Activated CD4-positive, alpha-beta memory T cell treated with anti-CD3 and anti-CD28 coated beads, Interleukin-2, amount 10 ng/mL, durations not matched to agents 7 days and 5 days (primary cell): ENCODE measurements around the gene SCUBE1. TPM values are rescaled to one million over a fixed set of nuclear protein-coding genes. Genes with fewer than 3 reads are reported as not detected.
A peak's percentile ranks its signal among the peaks of the same experiment; 100 is the strongest.

Source experiments
- CTCF ChIA-PET: fragments of 350-600 bp; sonication (Branson Sonifier 250); formaldehyde crosslinking; loops from one replicate; lab custom pipeline; 2021; ENCODE audit warnings: antibody characterized with exemption, inconsistent platforms; lab: Charles Lee
- POLR2A ChIA-PET: fragments of 350-600 bp; sonication (Branson Sonifier 250); formaldehyde crosslinking; loops from one replicate; lab custom pipeline; 2021; ENCODE audit warnings: antibody characterized with exemption; lab: Charles Lee
- DNase-seq: peaks from one replicate; pipeline ENCODE4 v3.0.0-alpha.2; 2020
- H3K27ac Mint-ChIP-seq: one replicate; pipeline ENCODE4 v1.8.0; 2021; ENCODE audit warnings: mild to moderate bottlenecking, mixed read lengths
- H3K27me3 Mint-ChIP-seq: one replicate; pipeline ENCODE4 v1.8.0; 2021; ENCODE audit warnings: mixed read lengths
- H3K36me3 Mint-ChIP-seq: one replicate; pipeline ENCODE4 v1.8.0; 2021; ENCODE audit warnings: low read depth, mixed read lengths
- H3K4me1 Mint-ChIP-seq: one replicate; pipeline ENCODE4 v1.8.0; 2021; ENCODE audit warnings: mixed read lengths
- H3K4me3 Mint-ChIP-seq: one replicate; pipeline ENCODE4 v1.8.0; 2021; ENCODE audit warnings: mild to moderate bottlenecking, mixed read lengths
- H3K9me3 Mint-ChIP-seq: one replicate; pipeline ENCODE4 v1.8.0; 2021; ENCODE audit warnings: mixed read lengths
- total RNA-seq, 2 experiments: library from RNA; stranded (reverse); gene quantifications; one replicate each; pipeline ENCODE4 v1.2.3, GENCODE V29; 2021

Gene SCUBE1
- total RNA-seq, 2 experiments from 2014 or later: 0.15 to 0.20 TPM

DNA sequence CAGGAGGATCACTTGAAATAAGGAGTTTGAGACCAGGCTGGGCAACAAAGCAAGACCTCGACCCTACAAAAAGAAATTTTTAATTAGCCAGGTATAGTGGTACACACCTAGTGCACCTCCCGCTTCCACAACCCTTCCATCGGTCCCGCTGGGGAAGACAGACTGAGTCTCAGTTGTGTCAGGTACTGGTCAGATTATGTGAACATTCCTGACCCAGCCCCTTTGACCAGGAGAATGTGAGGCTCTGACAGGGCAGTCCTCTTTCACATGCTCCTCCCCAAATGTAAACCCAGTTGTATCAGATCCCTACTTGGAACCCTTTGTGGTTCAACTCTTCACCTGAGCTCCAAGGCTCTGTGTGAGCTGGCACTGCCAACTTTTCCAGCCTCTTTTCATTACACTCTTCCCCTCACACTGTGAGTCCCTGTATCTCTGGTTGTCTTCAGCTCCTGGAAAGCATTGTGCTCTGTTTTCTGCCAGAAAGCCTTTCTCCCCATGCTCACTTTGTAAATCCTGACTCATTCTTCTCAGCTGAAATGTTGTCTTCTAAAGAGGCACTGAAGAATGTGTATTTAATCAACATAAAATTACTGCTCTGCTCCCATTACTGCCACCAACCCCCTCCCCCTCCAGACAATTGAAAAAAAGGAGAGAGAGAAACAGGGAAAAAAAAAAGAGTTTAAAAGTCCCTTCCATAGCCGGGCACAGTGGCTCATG is 154.2 kb downstream of the SCUBE1 start:
- POLR2A ChIA-PET: interaction anchor here (1.0 kb wide), 1 partner anchor 75 kb away, joined by 3 read pairs; no protein-coding TSS in a partner anchor

DNA sequence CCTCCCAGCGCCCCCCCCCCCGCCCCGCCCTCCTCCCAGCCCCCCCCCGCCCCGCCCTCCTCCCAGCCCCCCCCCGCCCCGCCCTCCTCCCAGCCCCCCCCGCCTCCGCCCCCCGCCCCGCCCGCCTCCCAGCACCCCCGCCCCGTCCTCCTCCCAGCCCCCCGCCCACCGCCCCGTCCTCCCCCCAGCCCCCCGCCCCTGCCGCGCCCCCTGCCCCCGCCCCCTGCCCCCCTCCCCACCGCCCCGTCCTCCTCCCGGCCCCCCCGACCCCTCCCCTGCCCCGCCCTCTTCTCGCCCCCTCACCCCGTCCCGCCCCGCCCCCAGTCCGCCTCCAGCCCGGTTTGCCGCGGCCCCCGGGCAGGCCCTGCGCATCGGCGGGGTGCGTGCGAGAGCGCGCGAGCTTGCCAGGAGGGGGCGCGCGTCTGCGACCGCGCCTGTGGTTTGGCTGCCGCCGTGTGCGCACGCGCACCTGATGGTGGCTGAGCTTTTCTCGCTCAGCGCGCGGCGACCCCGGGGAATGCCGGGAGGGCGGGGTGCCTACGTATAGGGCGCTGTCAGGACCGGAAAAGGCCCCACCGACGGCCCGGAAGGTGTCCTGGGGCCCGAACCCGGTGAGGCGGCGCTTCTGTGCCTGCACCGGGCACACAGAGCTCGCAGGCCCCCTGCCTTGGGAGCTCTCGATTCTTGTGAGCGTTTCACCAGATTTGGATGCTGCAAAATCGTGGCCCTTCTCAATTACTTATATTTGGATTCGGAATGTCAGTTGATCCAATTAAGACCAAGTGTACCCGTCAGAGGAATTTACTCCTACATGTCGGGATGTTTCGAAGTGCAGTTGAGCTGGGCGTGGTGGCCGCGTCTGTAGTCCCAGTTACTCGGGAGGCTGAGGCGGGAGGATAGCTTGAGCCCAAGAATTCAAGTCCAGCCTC is 155.7 kb downstream of the SCUBE1 start:
- Mint-ChIP-seq H3K9me3 (no peaks in the 10 kb centered on the region), H3K27me3 (peaks cover 3% of the 10 kb centered on the region), H3K27ac (peak overlapping the region; percentile 92), H3K4me1 (peaks cover 37% of the 10 kb centered on the region), H3K4me3 (peak overlapping the region; percentile 80), H3K36me3 (peaks cover 10% of the 10 kb centered on the region)
- POLR2A ChIA-PET: interaction anchor here (0.8 to 4.5 kb wide), 16 partner anchors 10 to 994 kb away, joined by 3 to 29 read pairs (median 4); partner anchors contain the start of genes BIK, MCAT, PARVG and POLDIP3
- DNase-seq: peak; percentile 97
- CTCF ChIA-PET: interaction anchor here (0.7 to 1.9 kb wide), 20 partner anchors 8 to 565 kb away, joined by 3 to 9 read pairs (median 4); partner anchors contain the start of gene MCAT

More for the DNA sequence above, 154.2 kb downstream of the SCUBE1 start:
- peak overlapping the region; percentile 23 for H3K27ac Mint-ChIP-seq
- no peak for DNase-seq
- CTCF ChIA-PET: interaction anchor here (1.9 kb wide), 1 partner anchor 8 kb away, joined by 9 read pairs; no protein-coding TSS in a partner anchor
- H3K27me3 Mint-ChIP-seq: peaks cover 3% of the 10 kb centered on the region
- H3K9me3 Mint-ChIP-seq: no peaks in the 10 kb centered on the region
- peaks cover 29% of the 10 kb centered on the region for H3K4me1 Mint-ChIP-seq
- peaks cover 10% of the 10 kb centered on the region for H3K36me3 Mint-ChIP-seq
- H3K4me3 Mint-ChIP-seq: peak overlapping the region; percentile 3

DNA sequence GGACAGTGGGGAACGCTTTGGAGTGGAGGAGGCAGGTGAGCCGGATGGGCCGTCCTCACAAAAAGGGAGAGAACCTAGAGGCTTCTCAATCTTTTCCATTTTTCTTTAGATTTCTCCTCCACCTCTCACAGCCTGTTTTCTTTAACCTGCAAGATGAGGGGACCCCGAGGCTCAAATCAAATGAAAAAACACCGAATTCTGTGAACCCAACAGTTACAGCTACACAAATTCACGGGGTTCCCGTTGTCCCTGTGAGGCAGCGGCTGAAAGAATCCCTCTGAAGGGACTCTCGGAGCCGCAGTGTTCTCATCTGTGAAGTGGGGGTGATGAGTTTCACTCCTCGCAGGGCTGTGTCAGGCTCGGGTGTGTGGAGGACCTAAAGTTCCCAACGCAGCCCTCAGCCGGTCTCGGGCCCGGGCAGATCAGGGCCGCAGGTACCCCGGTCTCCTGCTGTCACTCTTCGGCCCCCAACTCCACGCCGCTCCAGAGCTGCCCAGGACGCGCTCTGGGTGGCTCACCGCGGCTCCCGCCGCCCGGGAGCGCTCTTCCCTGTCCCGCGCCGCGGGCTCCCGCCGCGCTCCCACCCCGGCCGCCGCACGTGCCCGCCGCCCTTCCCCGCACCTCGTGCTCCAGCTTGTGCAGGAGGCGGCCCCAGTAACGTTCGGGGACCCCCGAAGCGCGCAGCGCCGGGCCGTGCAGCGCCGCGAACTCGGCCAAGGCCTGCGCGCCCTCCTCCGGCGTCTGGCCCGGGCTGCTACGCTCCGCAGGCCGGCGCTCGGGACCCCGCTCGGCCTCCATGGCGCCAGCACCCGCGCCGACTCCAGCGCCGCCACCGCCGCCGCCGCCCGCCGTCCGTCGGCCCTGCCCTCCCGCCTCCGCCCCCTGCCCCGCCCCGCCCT is 156.7 kb downstream of the SCUBE1 start, which contains the start of gene TTLL12:
Gene TTLL12, minus strand, starts transcription at position 863 of the 899 bp plus-strand sequence. Its CDS starts 65 bp downstream, at position 798.
- ChIA-PET CTCF (interaction anchor here (1.0 to 1.9 kb wide), 12 partner anchors 8 to 193 kb away, joined by 3 to 9 read pairs (median 4); partner anchors contain the start of gene MCAT), POLR2A (interaction anchor here (0.6 to 4.5 kb wide), 18 partner anchors 11 to 1977 kb away, joined by 3 to 29 read pairs (median 4); partner anchors contain the start of genes BIK, MCAT, NUP50 and PARVG)
- Mint-ChIP-seq H3K9me3 (no peaks in the 10 kb centered on the region), H3K27ac (peak within 1 kb of the TSS; percentile 92), H3K4me3 (peak within 1 kb of the TSS; percentile 80), H3K4me1 (peaks cover 37% of the 10 kb centered on the region), H3K36me3 (peaks cover 10% of the 10 kb centered on the region), H3K27me3 (peaks cover 2% of the 10 kb centered on the region)
- DNase-seq: peak; percentile 62

DNA sequence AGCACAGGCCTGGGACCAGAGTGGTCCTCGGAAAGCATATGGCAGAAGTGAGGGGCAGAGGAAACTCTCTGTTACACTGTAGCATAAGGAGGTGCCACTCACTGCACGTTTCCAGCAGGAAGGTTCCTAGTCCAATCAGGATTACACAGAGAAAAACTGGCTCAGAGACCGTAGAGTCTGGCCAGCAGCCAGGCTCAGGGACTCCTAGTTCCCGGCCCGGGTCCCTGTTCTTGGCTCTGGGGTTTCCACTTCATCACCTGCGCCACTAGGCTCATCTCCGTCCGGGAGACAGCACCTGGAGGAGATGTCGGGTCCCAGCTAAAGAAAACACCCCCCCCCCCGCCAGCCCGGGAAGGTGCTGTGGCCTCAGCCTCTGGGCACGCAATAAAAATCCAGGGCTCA is 157.3 kb downstream of the SCUBE1 start:
- no peaks in the 10 kb centered on the region for H3K9me3 Mint-ChIP-seq
- CTCF ChIA-PET: interaction anchor here (0.5 kb wide), 1 partner anchor 191 kb away, joined by 3 read pairs; no protein-coding TSS in a partner anchor
- peaks cover 12% of the 10 kb centered on the region for H3K36me3 Mint-ChIP-seq
- peak overlapping the region; percentile 58 for H3K27ac Mint-ChIP-seq
- H3K4me1 Mint-ChIP-seq: peaks cover 37% of the 10 kb centered on the region
- no peaks in the 10 kb centered on the region for H3K27me3 Mint-ChIP-seq
- no peak for DNase-seq
- peak overlapping the region; percentile 76 for H3K4me3 Mint-ChIP-seq
- POLR2A ChIA-PET: interaction anchor here (0.6 to 4.5 kb wide), 6 partner anchors 16 to 1978 kb away, joined by 3 to 29 read pairs (median 6); partner anchors contain the start of genes MCAT, NUP50 and POLDIP3

DNA sequence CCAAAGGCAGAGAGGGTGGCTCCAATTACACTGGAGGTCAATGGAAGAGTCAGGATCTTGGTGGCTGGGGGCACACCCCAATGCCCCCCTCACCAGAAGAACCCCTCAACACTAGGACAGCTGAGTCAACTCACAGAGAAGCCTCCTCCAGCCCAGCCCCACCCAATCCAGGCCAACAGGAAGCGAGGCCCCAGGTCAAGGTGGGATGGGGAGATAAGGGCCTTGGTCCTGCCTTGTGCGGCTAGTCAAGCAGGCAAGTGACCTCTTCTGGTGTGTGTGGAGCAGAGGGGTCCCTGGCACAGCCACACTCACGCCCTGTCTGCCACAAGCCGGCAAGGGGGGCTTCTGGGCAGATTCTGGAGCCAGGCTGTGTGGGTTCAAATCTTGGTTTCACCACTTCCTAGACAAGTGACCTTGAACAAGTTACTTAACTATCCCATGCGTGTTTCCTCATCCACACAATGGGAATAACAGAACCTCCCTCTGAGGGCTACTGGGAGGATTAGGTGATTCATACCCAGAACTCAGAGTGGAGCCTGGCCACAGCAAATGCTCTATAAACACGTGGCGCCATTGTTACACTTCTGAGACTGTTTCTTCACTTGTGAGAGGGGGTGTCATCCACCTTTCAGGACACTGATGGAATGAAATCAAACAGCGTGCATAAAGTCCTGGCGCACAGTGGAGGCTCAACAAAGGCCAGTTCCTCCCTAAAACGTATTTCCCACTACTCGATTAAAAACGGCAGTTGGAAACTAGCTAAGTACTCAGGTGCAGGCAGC is 159.5 kb downstream of the SCUBE1 start:
- no peak for DNase-seq
- CTCF ChIA-PET: no interaction called here
- Mint-ChIP-seq H3K9me3 (no peaks in the 10 kb centered on the region), H3K27ac (peak overlapping the region; percentile 5), H3K36me3 (peaks cover 24% of the 10 kb centered on the region), H3K4me3 (no peak overlapping the region), H3K27me3 (no peaks in the 10 kb centered on the region), H3K4me1 (peaks cover 31% of the 10 kb centered on the region)
- POLR2A ChIA-PET: interaction anchor here (4.5 kb wide), 1 partner anchor 40 kb away, joined by 29 read pairs; the partner anchor contains the start of gene MCAT

DNA sequence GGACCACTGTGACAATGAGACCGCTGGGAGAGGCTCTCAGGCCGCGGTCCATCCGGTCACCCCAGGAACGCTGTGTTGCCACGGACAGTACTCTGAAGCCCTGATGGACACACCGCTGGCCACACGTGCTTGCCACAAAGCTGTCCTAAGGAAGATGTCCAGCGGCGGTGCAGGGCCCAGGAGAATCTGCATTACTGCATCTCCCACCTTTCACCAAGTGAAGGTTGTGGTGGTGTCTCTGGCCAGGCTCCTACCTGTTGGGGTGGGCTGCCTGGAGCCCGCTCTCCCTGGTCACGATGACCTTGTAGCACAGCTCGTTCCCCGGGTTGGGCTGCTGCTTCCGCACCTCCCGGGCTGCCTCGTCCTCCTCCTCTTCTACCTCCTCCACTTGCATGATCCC is 160.4 kb downstream of the SCUBE1 start:
- no peaks in the 10 kb centered on the region for H3K27me3 Mint-ChIP-seq
- POLR2A ChIA-PET: no interaction called here
- peaks cover 28% of the 10 kb centered on the region for H3K36me3 Mint-ChIP-seq
- H3K4me3 Mint-ChIP-seq: no peak overlapping the region
- peaks cover 26% of the 10 kb centered on the region for H3K4me1 Mint-ChIP-seq
- CTCF ChIA-PET: no interaction called here
- no peak overlapping the region for H3K27ac Mint-ChIP-seq
- no peaks in the 10 kb centered on the region for H3K9me3 Mint-ChIP-seq
- DNase-seq: no peak

DNA sequence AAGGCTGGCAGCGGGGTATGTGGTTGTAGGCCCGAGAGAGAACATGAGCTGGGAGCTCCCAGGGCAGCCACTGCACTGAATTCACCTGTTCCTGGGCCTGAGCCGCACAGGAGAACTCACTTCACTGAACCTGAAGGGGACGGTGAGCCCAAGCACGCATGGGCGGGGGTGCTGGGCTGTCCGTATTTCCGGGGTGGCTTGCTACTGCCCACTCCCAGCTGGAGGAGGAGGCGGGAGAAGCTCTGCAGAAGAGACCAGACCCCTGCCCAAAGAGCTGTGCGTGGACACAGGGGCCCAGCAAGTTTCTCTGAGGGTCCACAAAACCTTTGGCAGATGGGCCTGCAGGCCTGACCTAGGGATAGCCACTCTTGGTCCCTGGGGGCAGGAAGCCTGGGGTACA is 161.1 kb downstream of the SCUBE1 start:
- peaks cover 31% of the 10 kb centered on the region for H3K36me3 Mint-ChIP-seq
- CTCF ChIA-PET: no interaction called here

DNA sequence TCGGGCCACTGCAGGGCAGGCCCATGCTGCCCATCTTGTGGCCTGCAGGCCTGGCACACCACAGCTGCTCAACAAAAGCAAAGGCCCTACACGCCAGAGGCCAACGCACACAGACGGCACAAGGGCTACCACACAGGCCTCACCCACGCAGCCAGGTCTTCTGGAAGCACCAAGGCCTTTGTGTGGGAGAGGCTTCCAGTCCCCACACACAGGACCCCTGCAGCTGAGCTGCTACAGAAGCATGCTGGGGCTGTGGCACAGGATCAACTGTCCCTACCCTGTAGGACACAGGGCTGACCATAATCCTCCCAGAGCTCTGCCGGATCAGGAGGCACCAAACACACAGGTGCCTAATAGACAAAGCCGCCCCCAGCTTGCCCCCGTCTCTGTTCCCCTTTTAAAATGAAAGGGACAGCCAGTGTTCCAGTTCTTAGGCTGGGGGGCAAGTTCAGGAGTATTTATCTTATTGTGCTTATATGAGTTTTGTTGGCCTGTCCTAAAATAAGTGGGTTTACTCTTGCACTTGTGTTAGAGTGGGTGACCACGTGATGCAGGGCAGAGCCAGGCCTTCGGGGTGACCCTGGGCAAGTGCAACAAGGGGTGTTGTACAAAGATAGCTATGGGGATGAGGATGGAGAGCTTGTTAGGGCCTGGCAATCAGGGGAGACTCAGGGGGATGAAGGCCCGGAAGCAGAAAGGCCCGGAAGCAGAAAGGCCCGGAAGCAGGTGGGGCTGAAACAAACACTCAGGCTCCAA is 161.7 kb downstream of the SCUBE1 start:
- POLR2A ChIA-PET: interaction anchor here (1.4 kb wide), 1 partner anchor 38 kb away, joined by 3 read pairs; the partner anchor contains the start of gene MCAT
- H3K27ac Mint-ChIP-seq: no peak overlapping the region
- no peak for DNase-seq
- CTCF ChIA-PET: no interaction called here
- no peaks in the 10 kb centered on the region for H3K9me3 Mint-ChIP-seq
- peaks cover 25% of the 10 kb centered on the region for H3K4me1 Mint-ChIP-seq
- no peaks in the 10 kb centered on the region for H3K27me3 Mint-ChIP-seq
- H3K4me3 Mint-ChIP-seq: no peak overlapping the region
- H3K36me3 Mint-ChIP-seq: peaks cover 31% of the 10 kb centered on the region

More for the DNA sequence above, 161.1 kb downstream of the SCUBE1 start:
- Mint-ChIP-seq H3K4me3 (no peak overlapping the region), H3K27me3 (no peaks in the 10 kb centered on the region), H3K27ac (no peak overlapping the region), H3K9me3 (no peaks in the 10 kb centered on the region), H3K4me1 (peaks cover 25% of the 10 kb centered on the region)
- DNase-seq: no peak
- POLR2A ChIA-PET: no interaction called here

DNA sequence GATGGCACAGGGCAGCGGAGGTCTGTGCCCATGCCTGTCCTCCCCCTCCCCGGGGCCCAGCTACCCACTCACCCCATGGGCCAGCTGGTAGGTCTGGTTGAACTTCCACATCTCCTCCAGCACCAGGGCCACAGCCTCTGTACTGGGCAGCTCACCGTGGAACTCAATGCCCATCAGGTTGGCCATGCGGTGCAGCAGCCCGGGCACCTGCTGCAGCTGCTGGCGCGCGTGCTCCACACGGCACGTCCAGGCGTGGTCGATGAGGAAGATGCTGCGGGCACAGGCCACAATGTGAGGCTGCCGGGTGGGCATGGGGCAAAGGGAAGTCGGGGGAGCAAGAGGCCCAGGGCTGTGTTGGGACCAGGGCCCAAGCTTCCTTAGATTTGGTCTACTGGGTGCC is 162.5 kb downstream of the SCUBE1 start:
- Mint-ChIP-seq H3K36me3 (peaks cover 35% of the 10 kb centered on the region), H3K27ac (no peak overlapping the region), H3K4me3 (no peak overlapping the region), H3K4me1 (peaks cover 22% of the 10 kb centered on the region), H3K9me3 (no peaks in the 10 kb centered on the region), H3K27me3 (no peaks in the 10 kb centered on the region)
- ChIA-PET POLR2A (interaction anchor here (0.8 to 1.4 kb wide), 3 partner anchors 10 to 37 kb away, joined by 3 to 4 read pairs (median 3); partner anchors contain the start of gene MCAT), CTCF (interaction anchor here (0.5 kb wide), 1 partner anchor 45 kb away, joined by 3 read pairs; no protein-coding TSS in a partner anchor)
- DNase-seq: no peak

DNA sequence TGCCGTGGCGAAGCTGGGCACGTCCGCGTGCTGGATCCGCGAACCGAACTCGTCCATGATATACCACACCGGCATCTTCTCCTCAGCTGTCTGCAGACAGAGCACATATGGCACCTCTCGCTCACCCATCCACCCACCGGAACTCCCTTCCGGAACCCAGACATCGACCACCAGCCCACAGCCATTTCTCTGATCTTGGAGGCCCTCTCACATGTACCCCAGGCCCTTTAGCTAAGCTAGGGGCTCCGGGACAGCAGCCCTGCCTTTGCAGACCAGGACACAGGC is 163.3 kb downstream of the SCUBE1 start:
- Mint-ChIP-seq H3K9me3 (no peaks in the 10 kb centered on the region), H3K4me1 (peaks cover 16% of the 10 kb centered on the region), H3K36me3 (peaks cover 35% of the 10 kb centered on the region), H3K4me3 (no peak overlapping the region), H3K27ac (no peak overlapping the region), H3K27me3 (no peaks in the 10 kb centered on the region)
- POLR2A ChIA-PET: interaction anchor here (1.1 to 1.2 kb wide), 2 partner anchors 25 to 564 kb away, joined by 3 read pairs; no protein-coding TSS in a partner anchor
- CTCF ChIA-PET: no interaction called here
- DNase-seq: no peak
